Subcutaneous abdominal adipose tissue (tissue), 5 donors: ENCODE measurements around the gene CAV2.

Experiments
- H3K27ac ChIP-seq: one replicate; pipeline ENCODE4 v1.7.0; 2013; ENCODE audit warnings: low read depth, mild to moderate bottlenecking, inconsistent platforms, low read length, moderate library complexity
- H3K27me3 ChIP-seq, 5 donors: one replicate each; pipeline ENCODE4 v1.7.0; 2013; ENCODE audit warnings: low read length in 5 of 5, inconsistent platforms in 1 of 5; ENCODE audit not compliant: control insufficient read depth in 5 of 5, insufficient read depth in 4 of 5
- H3K36me3 ChIP-seq, 5 donors: one replicate each; pipeline ENCODE4 v1.7.0; 2013; ENCODE audit warnings: low read length in 5 of 5; ENCODE audit not compliant: control insufficient read depth in 5 of 5, insufficient read depth in 5 of 5
- H3K4me1 ChIP-seq, 5 donors: one replicate each; pipeline ENCODE4 v1.7.0; 2013; ENCODE audit warnings: low read length in 5 of 5, mild to moderate bottlenecking in 3 of 5, moderate library complexity in 1 of 5; ENCODE audit not compliant: control insufficient read depth in 5 of 5, insufficient read depth in 5 of 5
- H3K4me3 ChIP-seq, 5 donors: one replicate each; pipeline ENCODE4 v1.7.0; 2013; ENCODE audit warnings: low read length in 5 of 5, low read depth in 1 of 5
- H3K9ac ChIP-seq, 5 donors: one replicate each; pipeline ENCODE4 v1.7.0; 2013; ENCODE audit warnings: low read length in 5 of 5, mild to moderate bottlenecking in 4 of 5, moderate library complexity in 3 of 5
- H3K9me3 ChIP-seq, 5 donors: one replicate each; pipeline ENCODE4 v1.7.0; 2013; ENCODE audit warnings: low read length in 5 of 5; ENCODE audit not compliant: control insufficient read depth in 5 of 5
- donor health status: healthy.
- donor health status: healthy.
- donor health status: healthy.
- donor health status: healthy.
- donor health status: healthy.

The CAV2 gene

GRCh38 chr7:116541951-116542350 is 42.4 kb downstream of the CAV2 start:
- no peaks in the 10 kb centered on the region for H3K9me3 ChIP-seq
- H3K36me3 ChIP-seq: peaks cover 18 to 64% (median 31%) of the 10 kb centered on the region in 5 donors
- H3K27ac ChIP-seq: peak overlapping the region; percentile 84
- H3K4me3 ChIP-seq: no peak overlapping the region
- H3K4me1 ChIP-seq: peaks cover 0 to 81% (median 69%) of the 10 kb centered on the region in 5 donors
- no peaks in the 10 kb centered on the region for H3K27me3 ChIP-seq
- H3K9ac ChIP-seq: peak overlapping the region in 1 of 5 donors; percentile 48

- Histone ChIP-seq H3K4me1 (peaks cover 0 to 81% (median 65%) of the 10 kb centered on the region in 5 donors), H3K9me3 (no peaks in the 10 kb centered on the region)
Measured at GRCh38 chr7:116542618-116543017, 43.1 kb downstream of the CAV2 start.

GRCh38 chr7:116543664-116544063 is 44.1 kb downstream of the CAV2 start:
- Histone ChIP-seq H3K4me1 (peaks cover 1 to 85% (median 69%) of the 10 kb centered on the region in 5 donors), H3K36me3 (peaks cover 16 to 66% (median 33%) of the 10 kb centered on the region in 5 donors), H3K27ac (peak overlapping the region; percentile 84), H3K9ac (no peak overlapping the region), H3K4me3 (no peak overlapping the region), H3K27me3 (no peaks in the 10 kb centered on the region), H3K9me3 (no peaks in the 10 kb centered on the region)

More at GRCh38 chr7:116542618-116543017, 43.1 kb downstream of the CAV2 start:
- Histone ChIP-seq H3K27ac (peak overlapping the region; percentile 84), H3K36me3 (peaks cover 18 to 63% (median 27%) of the 10 kb centered on the region in 5 donors), H3K9ac (peak overlapping the region in 2 of 5 donors; percentile 11 to 48), H3K27me3 (no peaks in the 10 kb centered on the region), H3K4me3 (no peak overlapping the region)

GRCh38 chr7:116544487-116544886 is 44.9 kb downstream of the CAV2 start:
- H3K9ac ChIP-seq: peak overlapping the region in 1 of 5 donors; percentile 54
- peak overlapping the region; percentile 84 for H3K27ac ChIP-seq
- H3K4me1 ChIP-seq: peaks cover 1 to 85% (median 69%) of the 10 kb centered on the region in 5 donors
- H3K4me3 ChIP-seq: no peak overlapping the region
- H3K36me3 ChIP-seq: peaks cover 19 to 65% (median 33%) of the 10 kb centered on the region in 5 donors
- no peaks in the 10 kb centered on the region for H3K9me3 ChIP-seq
- H3K27me3 ChIP-seq: no peaks in the 10 kb centered on the region

- Histone ChIP-seq H3K27me3 (no peaks in the 10 kb centered on the region), H3K36me3 (peaks cover 19 to 63% (median 33%) of the 10 kb centered on the region in 5 donors), H3K27ac (peak overlapping the region; percentile 84), H3K9me3 (no peaks in the 10 kb centered on the region), H3K4me1 (peaks cover 1 to 85% (median 72%) of the 10 kb centered on the region in 5 donors), H3K9ac (no peak overlapping the region), H3K4me3 (no peak overlapping the region)
Measured at GRCh38 chr7:116545411-116545993, 46.0 kb downstream of the CAV2 start.

GRCh38 chr7:116546054-116546453 is 46.5 kb downstream of the CAV2 start:
- Histone ChIP-seq H3K9ac (no peak overlapping the region), H3K4me3 (no peak overlapping the region), H3K27me3 (no peaks in the 10 kb centered on the region), H3K27ac (peak overlapping the region; percentile 84), H3K4me1 (peaks cover 1 to 85% (median 70%) of the 10 kb centered on the region in 5 donors), H3K9me3 (no peaks in the 10 kb centered on the region), H3K36me3 (peaks cover 19 to 62% (median 34%) of the 10 kb centered on the region in 5 donors)

- Histone ChIP-seq H3K36me3 (peaks cover 19 to 62% (median 31%) of the 10 kb centered on the region in 5 donors), H3K4me1 (peaks cover 1 to 85% (median 70%) of the 10 kb centered on the region in 5 donors), H3K4me3 (no peak overlapping the region), H3K27ac (peak overlapping the region; percentile 84), H3K27me3 (no peaks in the 10 kb centered on the region), H3K9me3 (no peaks in the 10 kb centered on the region), H3K9ac (no peak overlapping the region)
Measured at GRCh38 chr7:116546916-116547315, 47.4 kb downstream of the CAV2 start.

GRCh38 chr7:116547347-116547746 is 47.8 kb downstream of the CAV2 start:
- H3K27ac ChIP-seq: peak overlapping the region; percentile 84

GRCh38 chr7:116548506-116548905 is 49.0 kb downstream of the CAV2 start:
- Histone ChIP-seq H3K4me1 (peaks cover 3 to 87% (median 67%) of the 10 kb centered on the region in 5 donors), H3K9ac (no peak overlapping the region), H3K27me3 (no peaks in the 10 kb centered on the region), H3K9me3 (no peaks in the 10 kb centered on the region), H3K27ac (peak overlapping the region; percentile 84), H3K36me3 (peaks cover 26 to 65% (median 32%) of the 10 kb centered on the region in 5 donors), H3K4me3 (no peak overlapping the region)

More at GRCh38 chr7:116547347-116547746, 47.8 kb downstream of the CAV2 start:
- Histone ChIP-seq H3K4me1 (peaks cover 1 to 86% (median 70%) of the 10 kb centered on the region in 5 donors), H3K4me3 (no peak overlapping the region), H3K9me3 (no peaks in the 10 kb centered on the region), H3K9ac (no peak overlapping the region), H3K36me3 (peaks cover 24 to 60% (median 29%) of the 10 kb centered on the region in 5 donors), H3K27me3 (no peaks in the 10 kb centered on the region)

- Histone ChIP-seq H3K27ac (peak overlapping the region; percentile 84), H3K4me3 (no peak overlapping the region), H3K27me3 (no peaks in the 10 kb centered on the region), H3K36me3 (peaks cover 24 to 70% (median 31%) of the 10 kb centered on the region in 5 donors), H3K4me1 (peaks cover 10 to 91% (median 75%) of the 10 kb centered on the region in 5 donors), H3K9me3 (no peaks in the 10 kb centered on the region), H3K9ac (peak overlapping the region in 1 of 5 donors; percentile 2)
Measured at GRCh38 chr7:116549370-116549769, 49.8 kb downstream of the CAV2 start.
